GM23248 (cell line): Measurements from ENCODE around the gene GOLGA1.

Experiments used
- EZH2 ChIP-seq: fragments of 200-600 bp; sonication (generic); IDR thresholded peaks from 2 replicates; pipeline ENCODE4 v1.6.1; 2018; ENCODE audit warnings: antibody characterized with exemption, mild to moderate bottlenecking; ENCODE audit not compliant: insufficient read depth, poor library complexity, severe bottlenecking
- EZH2phosphoT487 ChIP-seq: fragments of 200-600 bp; sonication (generic); IDR thresholded peaks from 2 replicates; pipeline ENCODE4 v1.6.1; 2018; ENCODE audit warnings: antibody characterized with exemption, moderate library complexity, mild to moderate bottlenecking, low read depth; ENCODE audit not compliant: insufficient read depth

- no peak for TF ChIP-seq EZH2phosphoT487
- no peak for TF ChIP-seq EZH2
Observed at GRCh38 chr9:124877021-124877782, 63.7 kb downstream of the GOLGA1 start.
